GM12864 (cell line): ENCODE results near the gene STEAP3.

Source experiments
- DNase-seq: peaks from one replicate; pipeline ENCODE4 v3.0.0-alpha.2; 2011; ENCODE audit warnings: low read depth
- H3K4me3 ChIP-seq: 2 replicates; pipeline ENCODE4 v1.5.1; 2011; ENCODE audit warnings: mild to moderate bottlenecking, low read depth, low read length, control low read depth
- TF ChIP-seq, protein P1 (sequence below): IDR thresholded peaks from 2 replicates; pipeline ENCODE4 v1.5.1; 2011; ENCODE audit warnings: low read depth, mild to moderate bottlenecking, moderate library complexity, low read length, control low read depth, inconsistent platforms; ENCODE audit errors: missing control alignments

Gene STEAP3

DNA sequence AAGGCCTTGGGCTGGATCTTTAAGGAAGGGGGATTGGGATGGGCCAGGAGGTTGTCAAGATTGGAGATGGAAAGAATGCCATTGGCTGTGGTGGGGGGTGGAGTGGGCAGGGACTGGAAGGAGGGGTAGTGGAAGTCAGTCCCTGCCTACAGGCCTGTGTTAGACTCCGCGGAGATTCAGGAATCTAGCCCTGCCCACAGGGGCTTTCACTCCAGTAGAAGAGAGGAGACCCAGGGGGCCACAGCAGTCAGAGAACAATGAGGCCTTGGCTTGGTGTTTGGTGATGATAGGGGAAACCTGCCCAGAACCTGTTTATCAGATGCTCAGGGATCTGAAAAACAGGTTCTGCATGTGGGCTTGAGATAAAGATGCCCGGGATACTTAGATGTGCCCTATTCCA lies 6.1 kb downstream of the STEAP3 start:
- DNase-seq = no peak
- TF ChIP-seq, protein P1, sequence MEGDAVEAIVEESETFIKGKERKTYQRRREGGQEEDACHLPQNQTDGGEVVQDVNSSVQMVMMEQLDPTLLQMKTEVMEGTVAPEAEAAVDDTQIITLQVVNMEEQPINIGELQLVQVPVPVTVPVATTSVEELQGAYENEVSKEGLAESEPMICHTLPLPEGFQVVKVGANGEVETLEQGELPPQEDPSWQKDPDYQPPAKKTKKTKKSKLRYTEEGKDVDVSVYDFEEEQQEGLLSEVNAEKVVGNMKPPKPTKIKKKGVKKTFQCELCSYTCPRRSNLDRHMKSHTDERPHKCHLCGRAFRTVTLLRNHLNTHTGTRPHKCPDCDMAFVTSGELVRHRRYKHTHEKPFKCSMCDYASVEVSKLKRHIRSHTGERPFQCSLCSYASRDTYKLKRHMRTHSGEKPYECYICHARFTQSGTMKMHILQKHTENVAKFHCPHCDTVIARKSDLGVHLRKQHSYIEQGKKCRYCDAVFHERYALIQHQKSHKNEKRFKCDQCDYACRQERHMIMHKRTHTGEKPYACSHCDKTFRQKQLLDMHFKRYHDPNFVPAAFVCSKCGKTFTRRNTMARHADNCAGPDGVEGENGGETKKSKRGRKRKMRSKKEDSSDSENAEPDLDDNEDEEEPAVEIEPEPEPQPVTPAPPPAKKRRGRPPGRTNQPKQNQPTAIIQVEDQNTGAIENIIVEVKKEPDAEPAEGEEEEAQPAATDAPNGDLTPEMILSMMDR = no peak
- H3K4me3 ChIP-seq = no peak overlapping the region

DNA sequence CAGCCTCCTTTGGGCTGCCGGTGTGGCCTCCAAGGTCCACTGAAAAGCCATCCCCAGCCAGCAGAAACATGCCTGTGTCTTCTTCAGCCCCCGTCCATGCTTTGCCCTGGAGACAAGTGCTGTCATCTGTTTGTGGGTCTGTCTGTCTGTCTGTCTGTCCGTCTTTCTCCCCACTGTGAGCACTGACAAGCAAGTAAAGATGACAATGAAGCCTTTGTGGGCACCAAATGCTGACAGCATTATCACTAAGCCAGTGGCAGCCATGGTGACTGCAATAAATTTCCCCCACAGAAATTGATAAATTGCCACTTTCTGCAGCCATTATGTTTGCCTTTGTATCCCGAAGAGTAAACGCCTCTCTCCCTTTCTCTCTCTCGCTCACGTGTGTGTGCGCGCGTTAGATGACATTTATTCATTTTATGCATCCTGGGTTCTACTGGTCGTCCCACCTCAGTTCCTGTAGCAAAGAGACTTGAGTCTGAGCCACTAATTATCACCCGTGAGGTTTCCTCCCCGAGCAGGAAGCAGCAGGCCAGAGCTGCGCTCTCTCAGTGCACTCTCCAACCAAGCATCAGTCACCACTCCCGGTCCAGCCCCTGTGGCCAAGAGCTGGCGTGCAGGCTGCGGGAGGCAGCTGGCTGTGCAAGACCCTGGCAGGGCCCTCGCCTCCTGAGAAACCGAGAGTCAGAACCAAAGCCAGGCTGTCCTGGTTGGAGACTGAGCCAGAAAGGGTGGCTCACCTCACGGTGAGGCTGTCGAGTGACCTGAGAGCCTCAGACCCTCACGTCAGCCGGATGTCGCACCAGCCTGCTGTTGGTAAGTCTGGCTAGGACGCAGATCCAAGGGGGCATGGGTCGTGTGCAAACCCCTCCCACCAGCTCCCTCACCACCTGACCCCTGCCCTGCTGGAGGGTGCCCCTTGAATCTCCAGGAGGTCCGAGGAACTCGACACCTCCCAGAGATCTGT lies 6.9 kb downstream of the STEAP3 start:
- no peak for DNase-seq
- TF ChIP-seq, protein P1 = no peak
- H3K4me3 ChIP-seq = no peak overlapping the region

- TF ChIP-seq, protein P1 = no peak
- no peak for DNase-seq
- H3K4me3 ChIP-seq = no peak overlapping the region
These were observed 8.5 kb downstream of the STEAP3 start for GRCh38 chr2:119231975-119232665.

DNA sequence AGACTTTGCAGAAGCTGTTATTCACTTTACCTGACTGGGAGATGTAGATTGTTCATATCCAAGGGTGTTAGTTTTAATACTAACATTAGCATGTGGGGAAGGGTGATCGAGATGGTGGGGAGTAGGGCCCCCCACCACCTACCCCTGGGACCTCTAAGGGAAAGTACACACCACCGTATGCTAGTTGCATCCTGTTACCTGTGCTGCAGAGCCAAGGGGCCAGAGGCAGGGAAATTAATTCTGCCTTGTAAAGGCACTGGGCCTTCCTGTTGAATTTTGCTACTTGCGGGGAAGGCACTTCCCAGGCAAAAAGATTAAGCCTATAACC lies 9.0 kb downstream of the STEAP3 start:
- no peak for DNase-seq
- TF ChIP-seq, protein P1 = no peak
- H3K4me3 ChIP-seq = no peak overlapping the region; the same call in 1 of the 2 replicates

GRCh38 chr2:119233326-119234020 lies 9.8 kb downstream of the STEAP3 start:
- no peak for DNase-seq
- TF ChIP-seq, protein P1 = no peak
- H3K4me3 ChIP-seq = no peak overlapping the region

DNA sequence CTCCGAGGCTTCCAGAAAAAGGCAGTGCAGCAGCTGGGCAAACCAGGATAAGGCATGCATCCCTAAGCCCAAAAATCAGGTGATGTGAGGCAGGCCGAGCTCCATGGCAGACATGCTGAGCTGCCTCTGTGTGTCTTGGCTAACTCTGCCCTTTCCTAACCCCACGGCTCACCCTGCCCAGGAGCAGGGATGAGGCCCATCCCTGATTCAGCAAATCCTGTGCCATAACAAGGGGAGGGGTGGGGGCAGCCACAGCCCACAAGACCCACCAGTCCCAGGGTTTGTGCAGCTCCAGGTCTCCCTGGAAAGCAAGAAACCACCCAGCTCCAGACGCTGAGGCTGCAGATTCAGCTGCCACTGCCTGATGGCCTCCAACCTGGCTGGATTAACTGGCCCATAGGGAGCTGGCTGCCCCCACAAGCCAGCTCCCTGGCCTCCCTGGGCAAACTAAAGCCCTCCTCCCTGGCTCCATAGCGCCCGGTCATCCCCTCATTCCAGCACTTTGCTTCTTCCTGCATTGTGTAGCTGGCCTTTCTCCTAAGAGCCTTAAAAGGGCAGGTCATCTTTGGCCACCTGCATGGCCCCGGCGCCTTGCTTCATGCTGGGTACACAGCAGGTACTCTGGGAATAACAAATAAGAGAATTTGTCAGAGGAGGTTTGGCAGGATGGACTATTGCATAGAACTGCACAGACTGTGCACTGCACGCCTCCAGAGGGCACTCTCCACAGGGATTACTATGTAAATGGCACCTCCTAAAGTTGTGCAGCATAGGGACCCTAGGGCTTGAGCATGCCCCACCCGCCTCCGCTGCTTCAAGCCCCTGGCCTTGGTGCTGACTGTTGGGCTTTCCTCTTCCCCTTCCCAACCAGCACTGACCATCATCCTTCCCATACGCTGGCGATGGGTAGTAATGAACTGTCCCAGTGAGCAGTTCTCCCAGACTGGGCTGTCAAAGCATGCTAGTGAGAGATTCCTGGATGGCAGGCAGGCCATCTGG lies 10.7 kb downstream of the STEAP3 start:
- no peak overlapping the region for H3K4me3 ChIP-seq
- TF ChIP-seq, protein P1 = peak; percentile 53
- no peak for DNase-seq
